GM21786 (cell line): ENCODE data around the gene MED25.

Experiments
- ATAC-seq: cut with Tn5 transposase; IDR thresholded peaks from one replicate; pipeline ENCODE4 v1.9.1; 2021; ENCODE audit not compliant: unreplicated experiment

Gene MED25

DNA sequence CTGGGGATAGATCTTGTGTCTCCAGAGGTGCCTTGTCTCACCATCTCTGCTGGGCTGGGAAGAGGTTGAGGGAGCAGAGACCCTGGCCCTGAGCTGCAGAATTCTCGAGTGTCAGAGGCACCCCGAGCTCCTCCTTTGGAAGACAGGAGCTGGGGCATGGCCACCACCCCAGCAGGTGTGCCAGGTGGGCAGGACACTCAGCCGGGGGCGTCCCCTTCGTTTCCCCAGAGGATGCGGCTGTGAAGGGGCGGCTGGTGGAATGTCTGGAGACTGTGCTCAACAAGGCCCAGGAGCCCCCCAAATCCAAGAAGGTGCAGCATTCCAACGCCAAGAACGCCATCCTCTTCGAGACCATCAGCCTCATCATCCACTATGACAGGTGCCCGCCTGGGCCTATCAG lies 19.5 kb upstream of the MED25 start:
- no peak for ATAC-seq

DNA sequence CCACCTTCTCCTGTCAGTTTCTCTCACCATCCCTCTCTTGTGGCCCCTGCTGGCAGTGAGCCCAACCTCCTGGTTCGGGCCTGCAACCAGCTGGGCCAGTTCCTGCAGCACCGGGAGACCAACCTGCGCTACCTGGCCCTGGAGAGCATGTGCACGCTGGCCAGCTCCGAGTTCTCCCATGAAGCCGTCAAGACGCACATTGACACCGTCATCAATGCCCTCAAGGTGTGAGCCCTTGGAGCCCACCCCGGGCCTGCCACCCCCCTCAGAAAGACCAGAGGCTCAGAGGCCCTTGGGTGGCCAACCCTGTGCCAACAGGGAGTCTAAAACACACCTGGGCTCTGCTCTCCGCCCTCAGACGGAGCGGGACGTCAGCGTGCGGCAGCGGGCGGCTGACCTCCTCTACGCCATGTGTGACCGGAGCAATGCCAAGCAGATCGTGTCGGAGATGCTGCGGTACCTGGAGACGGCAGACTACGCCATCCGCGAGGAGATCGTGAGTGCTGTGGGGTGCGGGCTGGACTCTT lies 18.8 kb upstream of the MED25 start:
- no peak for ATAC-seq

DNA sequence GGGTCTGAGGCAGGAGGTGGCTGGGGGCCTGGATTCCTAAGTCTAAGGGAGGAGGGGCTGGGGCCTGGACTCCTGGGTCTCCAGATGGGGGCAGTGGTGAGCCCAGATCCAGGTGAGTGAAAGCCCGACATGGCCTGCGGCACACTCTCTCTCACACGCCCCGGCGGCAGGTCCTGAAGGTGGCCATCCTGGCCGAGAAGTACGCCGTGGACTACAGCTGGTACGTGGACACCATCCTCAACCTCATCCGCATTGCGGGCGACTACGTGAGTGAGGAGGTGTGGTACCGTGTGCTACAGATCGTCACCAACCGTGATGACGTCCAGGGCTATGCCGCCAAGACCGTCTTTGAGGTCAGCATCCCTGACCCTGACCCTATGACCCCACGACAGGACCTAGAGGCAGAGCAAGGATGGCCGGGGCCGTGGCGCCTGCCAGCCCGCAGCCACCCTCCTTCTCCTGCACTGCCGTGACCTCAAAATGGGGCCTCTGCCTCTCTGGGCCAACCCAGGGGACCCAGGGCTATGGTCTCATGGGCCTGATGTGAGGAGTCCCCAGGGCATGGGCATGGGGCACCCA lies 18.2 kb upstream of the MED25 start:
- ATAC-seq: no peak

DNA sequence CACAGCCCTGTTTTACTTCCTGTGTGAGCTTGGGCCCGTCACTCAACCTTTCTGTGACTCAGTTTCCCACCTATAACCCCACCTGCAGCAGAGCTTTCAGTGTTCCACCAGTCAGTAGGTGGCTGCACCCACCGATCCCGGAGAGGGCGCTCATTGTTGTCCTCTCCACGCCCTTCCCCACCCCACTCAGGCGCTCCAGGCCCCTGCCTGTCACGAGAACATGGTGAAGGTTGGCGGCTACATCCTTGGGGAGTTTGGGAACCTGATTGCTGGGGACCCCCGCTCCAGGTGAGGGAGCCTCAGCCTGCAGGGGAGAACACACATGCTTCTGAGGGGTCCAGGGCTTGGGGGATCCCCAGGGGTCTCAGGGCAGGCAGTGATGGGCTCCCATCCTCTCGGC lies 17.3 kb upstream of the MED25 start:
- no peak for ATAC-seq

DNA sequence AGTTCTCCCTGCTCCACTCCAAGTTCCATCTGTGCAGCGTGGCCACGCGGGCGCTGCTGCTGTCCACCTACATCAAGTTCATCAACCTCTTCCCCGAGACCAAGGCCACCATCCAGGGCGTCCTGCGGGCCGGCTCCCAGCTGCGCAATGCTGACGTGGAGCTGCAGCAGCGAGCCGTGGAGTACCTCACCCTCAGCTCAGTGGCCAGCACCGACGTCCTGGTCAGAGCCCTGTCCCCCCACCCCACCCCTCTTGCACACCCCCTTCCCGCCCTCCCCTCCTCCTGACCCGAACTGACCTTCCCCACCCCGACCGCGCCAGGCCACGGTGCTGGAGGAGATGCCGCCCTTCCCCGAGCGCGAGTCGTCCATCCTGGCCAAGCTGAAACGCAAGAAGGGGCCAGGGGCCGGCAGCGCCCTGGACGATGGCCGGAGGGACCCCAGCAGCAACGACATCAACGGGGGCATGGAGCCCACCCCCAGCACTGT lies 16.6 kb upstream of the MED25 start:
- no peak for ATAC-seq

DNA sequence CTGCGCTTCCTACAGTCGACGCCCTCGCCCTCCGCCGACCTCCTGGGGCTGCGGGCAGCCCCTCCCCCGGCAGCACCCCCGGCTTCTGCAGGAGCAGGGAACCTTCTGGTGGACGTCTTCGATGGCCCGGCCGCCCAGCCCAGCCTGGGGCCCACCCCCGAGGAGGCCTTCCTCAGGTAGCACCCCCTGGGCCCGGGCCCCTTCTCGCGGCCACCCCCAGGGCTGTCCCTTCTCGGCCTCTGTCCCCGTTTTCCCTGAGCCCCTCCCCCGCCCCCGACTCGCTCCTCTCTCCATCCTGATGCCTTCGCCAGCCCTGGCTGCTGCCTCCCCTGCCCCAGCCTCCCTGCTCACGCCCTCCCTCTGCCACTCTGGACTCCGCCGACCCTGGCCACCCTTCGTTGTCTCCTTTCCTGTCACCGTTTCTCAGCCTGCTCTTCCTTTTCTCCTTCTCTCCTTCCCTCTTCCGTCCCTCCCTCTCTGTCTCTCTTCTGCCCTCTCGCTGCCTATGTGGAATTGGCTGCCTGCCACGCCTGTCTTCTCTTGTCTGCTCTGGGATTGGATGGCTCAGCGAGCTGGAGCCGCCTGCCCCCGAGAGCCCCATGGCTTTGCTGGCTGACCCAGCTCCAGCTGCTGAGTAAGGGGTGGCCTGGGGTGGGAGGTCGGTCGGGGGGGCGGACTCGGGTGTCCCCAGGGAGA lies 16.0 kb upstream of the MED25 start:
- ATAC-seq: no peak

DNA sequence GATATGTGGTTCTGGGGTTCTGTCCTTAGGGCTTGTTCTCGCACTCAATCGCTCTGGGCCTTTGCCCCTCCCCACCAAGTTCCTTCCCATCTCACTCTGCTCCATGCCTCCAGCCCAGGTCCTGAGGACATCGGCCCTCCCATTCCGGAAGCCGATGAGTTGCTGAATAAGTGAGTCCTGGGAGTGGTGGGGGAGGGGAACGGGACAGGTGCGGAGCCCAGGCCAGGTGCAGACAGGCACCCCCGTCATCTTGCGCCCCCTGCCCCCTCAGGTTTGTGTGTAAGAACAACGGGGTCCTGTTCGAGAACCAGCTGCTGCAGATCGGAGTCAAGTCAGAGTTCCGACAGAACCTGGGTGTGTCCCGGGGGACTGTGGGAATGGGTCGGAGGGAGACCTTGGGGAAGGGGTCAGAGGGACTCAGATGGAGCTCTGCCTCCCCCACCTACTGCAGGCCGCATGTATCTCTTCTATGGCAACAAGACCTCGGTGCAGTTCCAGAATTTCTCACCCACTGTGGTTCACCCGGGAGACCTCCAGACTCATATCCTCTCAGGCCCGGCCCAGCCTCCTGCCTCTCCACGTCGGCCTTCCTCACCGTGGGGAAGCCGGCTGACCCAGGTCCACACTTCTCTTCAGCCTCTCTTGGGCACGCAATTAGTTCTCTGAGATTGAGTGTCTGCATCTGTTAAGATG lies 15.1 kb upstream of the MED25 start:
- ATAC-seq: no peak

DNA sequence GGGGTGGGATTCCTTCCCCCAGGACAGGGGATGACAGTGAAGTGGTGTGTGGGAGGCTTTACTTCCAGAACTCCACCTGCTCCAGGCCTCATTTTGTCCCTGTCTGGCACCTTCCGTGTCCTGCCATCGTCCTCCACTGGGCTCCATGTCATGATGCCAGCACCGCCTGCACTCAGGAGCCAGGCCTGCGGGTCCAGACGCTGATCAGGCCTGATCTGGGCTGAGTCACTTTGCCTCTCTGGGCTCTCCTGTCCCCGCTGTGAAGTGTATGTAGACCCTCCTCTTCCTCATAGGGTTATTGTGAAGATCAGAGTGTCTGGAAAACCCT lies 14.6 kb upstream of the MED25 start:
- no peak for ATAC-seq

DNA sequence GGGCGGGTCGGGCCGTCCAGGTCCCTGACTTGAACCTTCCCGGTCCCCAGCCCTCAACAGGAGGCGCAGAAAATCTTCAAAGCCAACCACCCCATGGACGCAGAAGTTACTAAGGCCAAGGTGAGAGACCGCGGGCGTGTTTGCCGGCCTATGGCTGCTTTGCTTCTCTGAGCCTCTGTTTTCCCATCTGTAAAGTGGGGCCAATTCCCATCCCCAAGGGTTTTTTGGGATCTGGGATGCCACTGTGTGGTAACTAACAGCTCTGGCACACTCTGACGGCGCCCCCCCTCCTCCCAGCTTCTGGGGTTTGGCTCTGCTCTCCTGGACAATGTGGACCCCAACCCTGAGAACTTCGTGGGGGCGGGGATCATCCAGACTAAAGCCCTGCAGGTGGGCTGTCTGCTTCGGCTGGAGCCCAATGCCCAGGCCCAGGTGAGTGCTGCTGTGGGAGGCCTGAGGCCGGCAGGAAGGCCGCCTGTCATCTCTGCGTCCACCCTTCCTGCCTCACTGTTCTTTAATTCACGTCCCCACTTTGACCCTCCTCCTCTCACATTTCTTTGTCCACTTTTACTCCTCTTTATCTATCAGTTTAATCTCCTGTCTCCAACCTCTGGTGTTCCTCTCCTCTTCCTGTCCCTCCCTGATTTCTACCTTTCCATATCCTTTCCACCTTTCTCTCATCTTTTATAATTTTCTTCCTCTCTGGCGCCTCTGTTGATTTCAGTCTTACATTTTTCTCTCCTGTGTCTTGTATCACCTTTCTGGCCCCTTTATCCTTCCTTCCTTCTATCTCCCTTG lies 12.1 kb upstream of the MED25 start:
- no peak for ATAC-seq

DNA sequence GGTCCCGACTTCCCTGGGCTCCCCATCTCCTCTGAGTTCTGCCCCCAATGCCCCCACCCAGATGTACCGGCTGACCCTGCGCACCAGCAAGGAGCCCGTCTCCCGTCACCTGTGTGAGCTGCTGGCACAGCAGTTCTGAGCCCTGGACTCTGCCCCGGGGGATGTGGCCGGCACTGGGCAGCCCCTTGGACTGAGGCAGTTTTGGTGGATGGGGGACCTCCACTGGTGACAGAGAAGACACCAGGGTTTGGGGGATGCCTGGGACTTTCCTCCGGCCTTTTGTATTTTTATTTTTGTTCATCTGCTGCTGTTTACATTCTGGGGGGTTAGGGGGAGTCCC lies 11.5 kb upstream of the MED25 start:
- no peak for ATAC-seq

DNA sequence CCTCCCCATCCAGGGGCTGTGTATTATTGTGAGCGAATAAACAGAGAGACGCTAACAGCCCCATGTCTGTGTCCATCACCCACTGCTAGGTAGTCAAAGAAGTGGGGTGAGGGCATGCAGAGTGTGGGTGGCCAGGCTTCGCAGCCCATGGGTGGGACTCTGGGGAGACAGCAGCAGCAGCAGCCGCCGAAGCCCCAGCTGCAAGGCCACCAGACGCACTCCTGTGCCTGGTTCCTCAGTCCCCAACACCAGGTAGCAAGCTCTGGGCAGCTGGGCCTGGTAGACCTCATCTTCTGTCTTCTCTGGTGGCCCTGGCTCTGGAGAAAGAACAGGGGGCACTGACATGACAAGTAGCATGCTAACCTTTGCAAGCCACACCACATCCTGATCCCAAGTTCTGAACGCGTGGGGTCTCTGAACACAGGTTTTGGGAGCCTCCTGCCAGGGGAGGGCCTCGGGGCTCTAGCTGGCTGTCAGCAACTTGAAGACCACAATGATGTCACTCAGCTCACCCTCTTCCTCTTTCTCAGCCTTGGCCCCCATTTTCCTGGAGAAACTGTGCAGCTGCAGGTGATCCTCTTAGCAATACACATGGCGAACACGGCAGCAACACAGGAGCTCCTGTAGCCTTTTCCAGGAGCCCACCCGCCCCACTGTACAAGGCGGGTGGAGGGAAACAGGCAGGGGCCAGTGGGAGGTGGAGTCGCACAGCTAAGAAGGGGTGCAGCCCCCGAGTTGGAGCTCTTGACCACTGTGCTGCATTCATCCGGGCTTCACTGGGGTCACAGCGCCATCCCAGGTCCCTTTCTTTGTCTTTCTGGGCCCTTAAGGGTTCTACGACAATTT lies 10.8 kb upstream of the MED25 start:
- no peak for ATAC-seq

DNA sequence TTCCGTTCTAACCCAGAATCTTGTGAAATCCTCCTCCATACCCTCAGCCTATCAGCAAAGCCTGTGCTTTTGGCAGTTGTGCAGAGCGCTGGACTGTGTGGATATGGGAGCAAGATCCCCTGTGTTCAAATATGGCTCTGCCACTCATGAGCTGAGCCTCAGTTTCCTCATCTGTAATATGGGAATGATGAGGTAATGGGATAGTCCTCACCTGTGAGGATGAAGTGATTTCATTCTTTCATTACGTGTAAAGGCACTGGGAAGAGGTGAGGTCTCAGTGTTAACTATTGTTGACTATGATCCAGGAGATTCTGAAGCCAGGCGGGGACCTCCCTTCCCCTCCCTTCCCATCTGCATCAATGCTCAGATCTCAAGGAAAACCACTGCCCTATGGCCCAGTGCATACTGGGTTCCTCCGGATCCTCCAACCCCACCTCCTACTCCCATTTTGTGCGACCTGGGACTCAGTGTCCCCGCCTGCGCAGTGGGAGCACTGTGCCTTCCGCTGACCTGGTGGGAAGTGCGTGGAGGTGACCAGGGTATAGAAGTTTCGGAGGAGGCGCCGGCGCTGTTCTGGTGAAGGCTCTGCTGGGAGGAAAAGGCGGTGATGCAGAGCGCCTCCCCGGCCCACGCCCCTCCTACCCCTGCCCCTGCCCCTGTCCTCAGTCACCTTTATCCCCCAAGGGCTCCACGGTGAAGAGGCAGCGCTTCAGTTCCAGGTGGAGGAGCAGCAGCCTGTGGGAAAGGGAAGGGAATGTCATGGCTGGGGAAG lies 10.0 kb upstream of the MED25 start:
- ATAC-seq: no peak

DNA sequence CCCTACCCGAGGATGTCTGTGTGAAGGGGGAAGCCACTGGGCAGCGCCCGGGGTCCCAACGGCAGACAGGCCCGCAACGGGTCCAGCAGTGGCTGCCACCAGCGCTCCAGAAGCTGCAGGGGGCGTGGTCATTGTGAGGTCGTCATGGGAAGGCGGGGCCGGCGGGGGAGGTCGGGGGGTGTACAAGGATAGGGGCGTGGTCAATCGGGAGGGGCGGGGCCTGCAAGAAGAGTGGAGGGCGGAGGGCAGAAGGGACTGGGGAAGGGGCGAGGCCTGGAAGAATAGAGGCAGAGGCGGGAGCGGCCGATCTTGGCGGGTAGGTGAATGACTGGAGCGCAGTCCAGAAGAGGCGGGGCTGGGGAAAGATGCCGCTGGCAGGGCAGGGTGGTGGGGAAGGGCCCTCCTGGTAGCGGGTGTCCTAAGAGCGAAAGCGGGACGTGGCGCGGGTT lies 9.4 kb upstream of the MED25 start:
- no peak for ATAC-seq

DNA sequence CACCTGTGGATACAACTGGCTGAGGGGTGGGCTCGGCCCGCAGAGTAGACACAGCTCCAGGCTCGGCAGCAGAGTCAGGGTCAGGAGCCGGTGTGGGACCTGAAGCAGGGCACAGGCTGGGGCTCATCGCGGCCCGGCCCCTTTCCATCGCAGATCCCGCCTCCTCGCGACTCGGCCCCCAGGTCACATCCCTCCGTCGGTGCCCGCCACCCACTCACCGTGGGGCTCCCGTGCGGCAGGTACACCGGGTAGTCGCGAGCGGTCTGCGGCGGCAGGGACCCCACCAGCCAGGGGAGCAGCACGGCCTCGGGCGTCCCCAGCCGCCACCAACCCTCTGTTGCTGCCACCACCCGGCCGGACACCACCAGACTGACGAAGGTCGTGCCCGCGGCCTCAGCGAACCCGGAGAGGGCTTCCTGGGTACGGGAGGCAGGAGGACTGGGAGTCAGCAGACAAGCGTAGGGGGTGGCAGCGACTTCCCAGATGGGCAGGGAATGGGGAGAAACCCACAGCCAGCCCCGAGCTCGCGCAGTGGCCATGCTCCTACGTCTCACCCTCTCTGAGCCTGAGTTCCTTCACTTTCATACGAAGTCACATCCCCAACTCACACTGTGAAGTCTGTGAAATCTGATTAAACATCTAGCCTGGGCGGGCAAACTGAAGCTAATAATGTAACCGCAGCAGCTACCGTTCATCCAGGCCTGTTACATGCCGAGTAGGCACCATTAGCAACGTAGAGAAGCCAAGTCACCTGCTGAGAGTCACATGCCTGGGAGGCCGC lies 8.7 kb upstream of the MED25 start:
- no peak for ATAC-seq

DNA sequence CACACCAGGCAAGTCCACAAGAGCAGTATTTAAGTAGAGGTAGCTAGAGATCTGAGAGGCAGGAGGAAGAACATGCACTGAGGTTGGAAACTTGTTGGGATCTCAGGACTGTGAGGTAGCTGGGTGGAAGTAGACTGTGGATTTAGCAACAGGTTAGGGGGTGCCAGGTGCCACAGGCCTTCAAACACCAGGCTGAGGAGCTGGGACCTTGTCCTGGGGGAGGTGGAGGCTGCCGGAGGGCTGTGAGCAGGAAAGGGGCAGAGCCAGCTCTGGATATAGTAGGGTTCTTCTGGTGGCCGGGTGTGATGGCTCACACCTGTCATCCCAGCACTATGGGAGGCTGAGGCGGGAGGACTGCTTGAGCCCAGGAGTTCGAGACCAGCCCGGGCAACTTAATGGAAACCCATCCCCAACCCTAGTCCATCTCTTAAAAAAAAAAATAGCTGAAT lies 8.1 kb upstream of the MED25 start:
- no peak for ATAC-seq

DNA sequence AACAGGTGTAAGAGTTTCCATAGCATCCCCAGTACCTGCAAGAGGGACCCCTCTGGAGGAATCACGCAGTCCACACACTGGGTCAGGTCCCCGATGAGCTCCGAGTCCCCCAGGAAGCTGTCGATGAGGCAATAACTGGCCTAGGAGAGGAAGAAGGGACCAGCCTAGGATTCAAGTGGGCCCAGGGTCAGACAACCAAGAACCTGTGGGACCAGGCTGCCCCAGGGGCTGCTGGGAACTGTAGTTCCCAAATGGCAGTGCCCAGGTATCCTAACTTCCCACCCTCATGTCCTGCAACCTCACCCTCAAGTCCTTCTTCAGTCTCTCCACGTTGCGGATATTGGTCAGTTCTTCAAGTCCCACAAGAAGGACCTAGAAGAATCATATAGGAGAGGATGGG lies 6.8 kb upstream of the MED25 start:
- ATAC-seq: no peak

DNA sequence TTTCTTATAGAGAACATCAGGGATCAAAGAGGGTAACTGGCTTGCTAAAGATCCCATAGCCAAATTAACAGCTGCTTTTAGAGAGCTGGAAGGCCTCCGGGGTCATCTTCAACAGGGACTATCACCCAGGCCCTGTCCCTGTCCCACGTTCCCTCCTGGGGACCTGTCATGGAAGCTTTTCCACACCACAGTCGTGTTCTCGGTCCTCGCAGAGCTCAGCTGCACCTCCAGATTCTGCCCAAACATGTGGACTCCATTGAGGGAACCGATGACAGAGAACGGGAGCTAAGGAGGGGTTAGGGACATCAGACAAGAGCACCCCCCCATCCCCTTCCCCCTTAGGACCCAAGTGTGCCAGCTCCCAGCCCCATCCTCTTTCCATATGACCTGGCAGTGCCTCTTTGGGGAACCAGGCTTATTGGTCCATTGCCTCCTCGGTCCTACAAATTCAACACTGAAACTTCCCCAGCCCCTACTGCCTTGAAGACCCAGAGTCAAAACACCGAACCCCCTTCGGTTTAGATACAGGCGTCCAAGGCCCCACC lies 5.6 kb upstream of the MED25 start:
- ATAC-seq: no peak

DNA sequence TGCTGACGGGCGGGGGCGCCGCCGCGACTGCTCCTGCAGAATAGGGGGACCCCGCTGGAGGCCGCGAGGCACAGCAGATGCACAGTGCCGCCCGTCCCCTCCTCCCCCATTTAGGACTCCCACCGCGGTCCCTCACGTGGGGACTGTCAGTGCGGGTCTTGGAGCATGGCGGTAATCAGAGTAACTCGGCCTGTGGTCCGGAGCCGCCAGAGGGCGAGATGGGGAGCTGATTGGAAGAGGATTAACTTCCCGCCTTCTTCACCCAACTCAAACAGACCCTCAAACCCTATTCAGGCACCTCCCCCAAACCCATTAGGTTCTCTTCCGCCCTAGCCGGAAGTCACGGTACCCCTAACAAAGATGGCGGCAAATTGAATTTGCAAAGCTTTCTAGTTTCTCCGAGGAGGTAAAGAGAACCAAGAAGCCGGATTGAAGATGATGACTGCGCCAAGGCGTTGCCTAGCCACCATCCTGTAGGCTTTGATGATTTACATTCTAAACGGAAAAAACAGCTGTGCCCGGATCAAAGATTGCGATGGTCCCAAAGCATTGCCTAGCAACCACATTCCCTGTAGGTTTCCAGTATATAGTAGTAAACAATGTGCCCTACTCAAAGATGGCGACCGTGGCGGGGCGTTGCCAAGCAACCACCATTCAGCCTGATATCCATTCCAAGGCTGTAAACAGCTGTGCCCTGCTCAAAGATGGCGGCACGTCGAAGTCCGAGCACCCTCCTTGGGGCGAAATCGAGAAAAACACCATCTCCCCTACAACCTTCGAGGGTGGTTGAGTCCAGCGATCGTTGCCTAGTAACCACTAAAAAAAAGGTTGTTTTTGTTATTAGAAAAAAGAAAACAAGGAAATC lies 4.9 kb upstream of the MED25 start, which contains the start of gene FUZ:
TSS of gene FUZ (minus strand) at position 296 of the 865 bp plus-strand sequence. CDS start at position 110, 186 bp downstream.
- ATAC-seq: peak; percentile 48
